ENCODE measurements around the gene IRAK2. TPM values are rescaled to one million over a fixed set of nuclear protein-coding genes. Genes with fewer than 3 reads are reported as not detected.
"Not testable (repeated sequence)": the region's sequence is repeated elsewhere in the genome, so short reads cannot be mapped to it uniquely, and the experiment has no call there.

Gene IRAK2
- total RNA-seq, 1 donor from 2014 or later = 2.0 TPM

DNA sequence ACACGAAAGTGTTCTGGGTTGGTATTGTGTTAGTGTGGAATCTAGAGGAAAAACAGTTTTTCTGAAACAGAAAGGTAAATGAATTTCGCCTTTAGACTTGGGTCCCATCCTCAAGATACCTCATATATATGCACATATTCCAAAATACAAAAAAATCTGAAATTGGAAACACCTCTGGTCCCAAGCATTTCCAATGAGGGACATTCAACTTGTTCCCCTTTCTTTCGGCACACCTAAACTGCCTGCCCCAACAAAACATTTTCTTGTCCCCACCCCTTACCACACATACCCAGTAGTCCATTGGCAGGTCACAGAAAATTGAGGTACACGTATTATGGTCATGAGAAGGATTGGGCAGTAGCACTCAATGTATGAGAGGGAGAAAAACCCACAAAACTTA is 9.1 kb upstream of the IRAK2 start:
- DNase-seq (ENCODE audit: missing footprints) (no peak), ATAC-seq (no peak)
- intact Hi-C loops (cut with DNase I) = no loop called here

DNA sequence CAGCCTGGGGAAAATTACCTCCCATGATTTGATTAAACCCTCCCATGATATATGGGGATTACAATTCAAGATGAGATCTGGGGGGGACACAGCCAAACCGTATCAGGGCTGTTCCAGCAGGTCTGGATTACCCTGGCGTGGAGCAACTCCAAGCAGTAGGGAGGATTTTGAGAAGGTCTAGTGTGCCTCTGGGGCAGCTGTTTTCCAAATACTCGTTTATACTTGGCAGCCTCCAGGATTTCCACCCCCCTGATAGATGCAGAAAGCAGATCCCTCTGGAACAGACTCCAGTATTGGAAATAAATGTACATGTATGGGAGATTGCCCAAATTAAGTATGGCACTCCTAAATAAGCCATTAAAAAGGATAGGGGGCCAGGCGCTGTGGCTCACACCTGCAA is 7.7 kb upstream of the IRAK2 start:
- ATAC-seq (no peak), DNase-seq (ENCODE audit: missing footprints) (no peak)
- intact Hi-C loops (cut with DNase I) = no loop called here

- intact Hi-C loops (cut with DNase I) = not testable (repeated sequence)
Measured at GRCh38 chr3:10158555-10158954, 6.2 kb upstream of the IRAK2 start.

GRCh38 chr3:10160346-10160745 is 4.4 kb upstream of the IRAK2 start:
- ATAC-seq = no peak
- no peak for DNase-seq (ENCODE audit: missing footprints)
- intact Hi-C loops (cut with DNase I) = no loop called here

More at GRCh38 chr3:10158555-10158954, 6.2 kb upstream of the IRAK2 start:
- not testable (repeated sequence) for ATAC-seq; DNase-seq (ENCODE audit: missing footprints)

DNA sequence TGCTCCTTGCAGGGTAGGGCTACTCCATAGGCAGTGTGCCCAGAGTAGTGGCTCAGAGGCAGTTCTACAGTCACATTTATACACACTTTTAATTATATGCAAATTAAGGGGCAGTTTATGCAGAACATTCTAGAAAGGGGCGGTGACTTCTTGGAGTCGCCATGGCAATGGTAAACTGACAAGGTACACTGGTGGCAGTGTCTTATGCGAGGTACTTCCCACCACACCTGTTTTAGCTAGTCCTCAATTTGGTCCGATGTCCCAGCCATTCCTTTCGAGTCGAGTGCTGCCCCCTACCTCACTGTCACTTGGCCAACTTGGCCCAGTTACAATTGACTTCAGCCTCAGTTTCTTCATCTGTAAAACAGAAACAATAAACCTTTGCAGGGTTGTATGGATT is 3.8 kb upstream of the IRAK2 start:
- intact Hi-C loops (cut with DNase I) = no loop called here
- ATAC-seq (no peak), DNase-seq (ENCODE audit: missing footprints) (no peak)

DNA sequence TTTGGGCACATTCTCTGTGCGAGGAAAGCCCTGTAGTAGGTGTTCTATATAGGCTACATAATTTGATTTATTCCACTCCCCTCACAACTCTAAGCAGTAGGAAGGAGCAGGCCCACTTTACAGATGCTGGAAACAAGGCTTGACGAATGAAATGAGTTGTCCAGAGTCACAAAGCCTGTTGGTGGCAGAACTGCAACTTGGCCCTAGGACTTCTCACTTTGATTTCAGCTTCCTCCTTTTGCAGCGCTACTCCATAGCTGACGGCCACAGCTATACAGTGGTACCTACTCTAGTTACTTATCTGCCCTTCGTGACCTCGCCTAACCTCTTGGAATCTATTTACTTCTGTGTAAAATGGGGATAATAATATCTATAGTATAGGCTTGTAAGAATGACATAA is 2.5 kb upstream of the IRAK2 start:
- no peak for DNase-seq (ENCODE audit: missing footprints)
- intact Hi-C loops (cut with DNase I) = no loop called here
- no peak for ATAC-seq

DNA sequence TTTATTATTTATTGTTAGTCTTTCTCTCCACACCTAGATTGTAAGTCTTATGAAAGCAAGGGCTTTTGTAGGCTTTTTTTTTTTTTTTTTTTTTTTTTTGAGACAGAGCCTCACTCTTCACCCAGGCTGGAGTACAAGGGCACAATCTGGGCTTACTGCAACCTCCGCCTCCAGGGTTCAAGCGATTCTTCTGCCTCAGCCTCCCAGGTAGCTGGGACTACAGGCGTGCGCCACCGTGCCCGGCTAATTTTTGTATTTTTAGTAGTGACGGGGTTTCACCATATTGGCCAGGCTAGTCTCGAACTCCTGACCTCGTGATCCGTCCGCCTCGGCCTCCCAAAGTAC is 546 bp upstream of the IRAK2 start:
- DNase-seq (ENCODE audit: missing footprints); ATAC-seq: not testable (repeated sequence)
- intact Hi-C loops (cut with DNase I) = loop anchor here (2.0 kb wide), 1 partner anchor 61 kb away; no protein-coding TSS in a partner anchor

GRCh38 chr3:10166213-10166604 is 1.5 kb downstream of the IRAK2 start:
- DNase-seq (ENCODE audit: missing footprints) (no peak), ATAC-seq (no peak)
- intact Hi-C loops (cut with DNase I) = no loop called here

GRCh38 chr3:10169000-10169496 is 4.3 kb downstream of the IRAK2 start:
- no peak for DNase-seq (ENCODE audit: missing footprints)
- ATAC-seq = no peak
- intact Hi-C loops (cut with DNase I) = no loop called here

GRCh38 chr3:10170915-10171478 is 6.3 kb downstream of the IRAK2 start:
- intact Hi-C loops (cut with DNase I) = no loop called here
- DNase-seq (ENCODE audit: missing footprints) (no peak), ATAC-seq (no peak)

- ATAC-seq (no peak), DNase-seq (ENCODE audit: missing footprints) (no peak)
- intact Hi-C loops (cut with DNase I) = no loop called here
Measured at GRCh38 chr3:10173095-10173925, 8.6 kb downstream of the IRAK2 start.

GRCh38 chr3:10173926-10174435 is 9.3 kb downstream of the IRAK2 start:
- ATAC-seq (peak; percentile 95), DNase-seq (ENCODE audit: missing footprints) (peak; percentile 78)
- intact Hi-C loops (cut with DNase I) = no loop called here

DNA sequence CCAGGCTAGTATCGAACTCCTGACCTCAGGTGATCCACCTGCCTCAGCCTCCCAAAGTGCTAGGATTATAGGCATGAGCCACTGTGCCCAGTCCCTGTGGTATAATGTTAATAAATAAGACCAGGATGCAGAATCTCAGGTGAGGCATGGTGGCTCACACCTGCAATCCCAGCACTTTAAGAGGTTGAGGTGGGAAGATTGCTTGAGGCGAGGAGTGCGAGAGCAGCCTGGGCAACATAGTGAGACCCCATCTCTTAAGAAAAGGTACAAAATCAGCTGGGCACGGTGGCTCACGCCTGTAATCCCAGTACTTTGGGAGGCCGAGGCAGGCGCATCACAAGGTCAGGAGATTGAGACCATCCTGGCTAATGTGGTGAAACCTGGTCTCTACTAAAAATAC is 10.6 kb downstream of the IRAK2 start:
- DNase-seq (ENCODE audit: missing footprints); intact Hi-C loops (cut with DNase I); ATAC-seq: not testable (repeated sequence)

- ATAC-seq; DNase-seq (ENCODE audit: missing footprints); intact Hi-C loops (cut with DNase I): not testable (repeated sequence)
Measured at GRCh38 chr3:10176150-10176549, 11.4 kb downstream of the IRAK2 start.

DNA sequence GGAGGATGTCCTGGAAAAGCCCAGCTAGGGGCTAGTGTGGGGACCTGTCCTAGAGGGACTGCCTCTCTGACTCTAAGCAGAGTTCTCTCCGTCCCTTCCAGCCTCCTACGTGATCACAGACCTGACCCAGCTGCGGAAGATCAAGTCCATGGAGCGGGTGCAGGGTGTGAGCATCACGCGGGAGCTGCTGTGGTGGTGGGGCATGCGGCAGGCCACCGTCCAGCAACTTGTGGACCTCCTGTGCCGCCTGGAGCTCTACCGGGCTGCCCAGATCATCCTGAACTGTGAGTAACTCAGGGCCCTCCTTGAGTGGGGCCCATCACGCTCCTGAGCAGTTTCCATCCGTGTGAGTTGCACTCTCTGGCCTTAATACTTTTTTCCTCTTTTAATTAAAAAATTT is 13.0 kb downstream of the IRAK2 start:
- intact Hi-C loops (cut with DNase I) = no loop called here
- DNase-seq (ENCODE audit: missing footprints) (no peak), ATAC-seq (no peak)

DNA sequence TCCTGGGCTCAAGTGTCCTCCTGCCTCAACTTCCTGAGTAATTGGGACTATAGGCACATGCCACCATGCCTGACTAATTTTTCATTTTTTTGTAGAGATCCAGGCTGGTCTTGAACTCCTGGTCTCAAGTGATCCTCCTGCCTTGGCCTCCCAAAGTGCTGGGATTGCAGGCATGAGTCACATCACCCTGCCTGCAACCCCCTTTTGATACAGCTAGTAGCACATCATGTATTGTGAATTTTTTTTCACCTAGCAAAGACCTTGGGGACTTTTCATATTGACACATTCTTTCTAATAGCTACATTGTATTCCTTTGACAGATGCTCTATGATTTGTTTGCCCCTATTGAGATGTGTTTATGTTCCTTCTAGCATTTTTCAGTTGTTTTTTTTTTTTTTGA is 14.2 kb downstream of the IRAK2 start:
- DNase-seq (ENCODE audit: missing footprints) (no peak), ATAC-seq (no peak)
- intact Hi-C loops (cut with DNase I) = no loop called here

DNA sequence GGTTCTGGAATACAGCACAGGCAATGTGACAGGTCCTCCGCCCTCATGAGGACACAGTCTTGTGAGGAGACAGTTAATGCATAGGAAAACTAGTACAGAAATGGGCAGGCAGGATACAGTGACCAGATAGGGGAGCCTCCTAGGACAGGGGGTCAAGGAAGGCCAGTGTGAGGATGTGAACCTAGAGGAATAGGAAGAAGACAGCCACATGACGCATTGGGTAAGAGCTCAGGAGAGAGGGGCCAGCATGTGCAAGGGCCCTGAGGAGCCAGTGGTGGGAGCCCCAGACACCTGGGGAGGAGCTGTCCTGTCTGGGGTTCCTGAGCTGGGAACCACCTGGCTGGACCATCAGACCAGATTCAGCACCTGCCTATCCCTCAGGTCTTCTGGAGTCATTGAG is 15.6 kb downstream of the IRAK2 start:
- no peak for ATAC-seq
- no peak for DNase-seq (ENCODE audit: missing footprints)
- intact Hi-C loops (cut with DNase I) = no loop called here

DNA sequence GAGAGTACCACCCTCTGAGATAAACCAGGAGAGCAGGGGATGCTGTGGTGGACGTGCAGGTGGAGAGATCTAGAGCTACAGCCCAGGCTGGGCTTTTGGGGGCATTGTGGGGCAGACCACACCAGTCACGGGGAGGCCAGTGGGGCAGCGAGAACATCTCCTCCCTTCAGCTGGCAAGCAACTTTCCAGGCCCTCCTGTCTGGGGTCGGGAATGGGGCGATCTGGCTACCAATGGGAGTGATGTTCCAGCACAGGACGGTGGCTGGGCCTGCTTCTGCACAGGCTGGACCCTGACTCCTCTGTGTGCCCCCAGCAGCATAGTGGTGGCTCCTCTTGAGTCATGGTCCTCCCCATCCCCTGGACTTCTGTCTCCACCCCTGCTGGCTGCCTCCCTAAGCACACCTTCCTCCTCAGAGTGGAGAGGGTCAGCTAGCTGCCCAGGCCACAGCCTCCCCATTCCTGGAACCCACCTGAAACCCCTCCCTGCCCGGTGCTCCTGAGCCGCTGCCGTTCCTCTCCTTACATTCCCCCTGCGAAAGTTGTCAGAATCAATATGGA is 16.1 kb downstream of the IRAK2 start:
- intact Hi-C loops (cut with DNase I) = no loop called here
- DNase-seq (ENCODE audit: missing footprints) = no peak
- no peak for ATAC-seq

DNA sequence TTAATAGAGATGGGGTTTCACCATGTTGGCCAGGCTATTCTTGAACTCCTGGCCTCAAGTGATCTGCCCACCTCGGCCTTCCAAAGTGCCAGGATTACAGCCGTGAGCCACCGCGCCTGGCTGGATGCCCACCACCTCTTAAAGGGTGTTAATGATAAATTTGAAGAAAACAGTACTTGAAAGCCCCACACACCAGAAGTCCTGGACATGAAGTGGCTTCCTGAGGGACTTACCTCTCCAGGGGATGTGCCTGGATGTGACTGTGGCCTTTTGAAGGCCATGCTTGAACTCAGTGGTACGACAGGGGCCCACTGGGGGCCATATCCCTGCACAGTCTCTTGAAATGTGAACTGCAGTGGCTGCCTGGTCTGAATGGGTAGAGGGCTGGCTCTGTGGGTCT is 18.2 kb downstream of the IRAK2 start:
- intact Hi-C loops (cut with DNase I) = no loop called here
- ATAC-seq = no peak
- no peak for DNase-seq (ENCODE audit: missing footprints)

DNA sequence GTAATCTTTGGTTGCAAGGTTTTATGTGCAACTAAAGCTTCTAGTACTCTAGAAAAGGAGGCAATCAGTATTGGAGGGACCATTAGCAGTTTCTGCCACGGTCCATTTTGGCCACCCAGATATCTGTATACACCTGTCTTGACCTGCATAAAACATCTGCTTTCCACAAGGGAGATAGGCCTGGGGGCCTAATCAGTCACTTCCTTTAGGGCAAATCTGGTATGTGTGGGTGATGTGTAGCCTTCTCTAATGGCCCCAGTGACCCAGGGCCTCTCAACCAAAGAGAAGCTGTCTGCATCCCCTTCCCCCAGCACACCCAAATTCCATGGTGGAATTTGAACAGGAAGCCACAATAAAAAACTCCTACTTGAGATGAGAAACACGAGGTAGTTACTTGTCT is 19.5 kb downstream of the IRAK2 start:
- intact Hi-C loops (cut with DNase I) = no loop called here
- ATAC-seq = no peak
- no peak for DNase-seq (ENCODE audit: missing footprints)
